HL-60 (cell line): ENCODE data around the gene SUSD4.

ENCODE experiments used
- POLR2AphosphoS5 ChIP-seq: IDR thresholded peaks from 2 replicates; pipeline ENCODE4 v1.6.1; 2012; ENCODE audit warnings: low read depth
- TF ChIP-seq, protein P1 (sequence below): IDR thresholded peaks from one replicate; pipeline ENCODE4 v1.5.1; 2011; ENCODE audit warnings: low read length, control low read depth, inconsistent platforms; ENCODE audit not compliant: insufficient read depth

DNA sequence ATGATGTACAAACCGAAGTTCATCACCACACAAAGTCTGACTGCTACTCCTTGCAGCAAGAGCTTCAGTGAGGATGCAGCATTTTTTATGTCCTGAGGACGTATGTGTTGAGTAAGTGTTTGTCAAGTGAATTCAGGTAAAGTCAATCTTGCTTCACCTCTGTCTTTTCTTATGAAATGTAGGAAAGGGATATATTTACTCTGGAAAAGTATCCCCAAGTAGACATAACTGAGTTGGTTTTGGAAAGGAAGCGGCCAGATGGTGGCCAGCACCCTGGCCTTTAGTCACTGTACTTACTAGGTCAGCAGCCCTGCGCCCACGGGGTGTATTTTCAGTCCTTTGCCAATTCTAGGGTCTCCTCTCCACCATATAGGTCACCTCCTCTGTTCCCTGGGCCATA is 75.2 kb downstream of the SUSD4 start:
- TF ChIP-seq, protein P1, sequence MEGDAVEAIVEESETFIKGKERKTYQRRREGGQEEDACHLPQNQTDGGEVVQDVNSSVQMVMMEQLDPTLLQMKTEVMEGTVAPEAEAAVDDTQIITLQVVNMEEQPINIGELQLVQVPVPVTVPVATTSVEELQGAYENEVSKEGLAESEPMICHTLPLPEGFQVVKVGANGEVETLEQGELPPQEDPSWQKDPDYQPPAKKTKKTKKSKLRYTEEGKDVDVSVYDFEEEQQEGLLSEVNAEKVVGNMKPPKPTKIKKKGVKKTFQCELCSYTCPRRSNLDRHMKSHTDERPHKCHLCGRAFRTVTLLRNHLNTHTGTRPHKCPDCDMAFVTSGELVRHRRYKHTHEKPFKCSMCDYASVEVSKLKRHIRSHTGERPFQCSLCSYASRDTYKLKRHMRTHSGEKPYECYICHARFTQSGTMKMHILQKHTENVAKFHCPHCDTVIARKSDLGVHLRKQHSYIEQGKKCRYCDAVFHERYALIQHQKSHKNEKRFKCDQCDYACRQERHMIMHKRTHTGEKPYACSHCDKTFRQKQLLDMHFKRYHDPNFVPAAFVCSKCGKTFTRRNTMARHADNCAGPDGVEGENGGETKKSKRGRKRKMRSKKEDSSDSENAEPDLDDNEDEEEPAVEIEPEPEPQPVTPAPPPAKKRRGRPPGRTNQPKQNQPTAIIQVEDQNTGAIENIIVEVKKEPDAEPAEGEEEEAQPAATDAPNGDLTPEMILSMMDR, result no peak
- no peak for TF ChIP-seq POLR2AphosphoS5
